ENCODE data around the gene RREB1.

RREB1 gene

GRCh38 chr6:7107578-7108195 is at the start of gene RREB1:
TSS of gene RREB1 (plus strand) at chr6:7107961. CDS start at chr6:7181912, 73,951 bp downstream.
- DNase-seq = peak; percentile 77

GRCh38 chr6:7058250-7058923 is 49.4 kb upstream of the RREB1 start:
- DNase-seq = no peak

- no peak for DNase-seq
Observed at GRCh38 chr6:7060769-7061516, 46.8 kb upstream of the RREB1 start.

GRCh38 chr6:7062451-7063162 is 45.2 kb upstream of the RREB1 start:
- DNase-seq = no peak

- no peak for DNase-seq
Observed at GRCh38 chr6:7067305-7067704, 40.5 kb upstream of the RREB1 start.

- no peak for DNase-seq
Observed at GRCh38 chr6:7071405-7071804, 36.4 kb upstream of the RREB1 start.

GRCh38 chr6:7073082-7073820 is 34.5 kb upstream of the RREB1 start:
- no peak for DNase-seq

GRCh38 chr6:7073821-7074525 is 33.8 kb upstream of the RREB1 start:
- peak; percentile 84 for DNase-seq

- no peak for DNase-seq
Observed at GRCh38 chr6:7074870-7075269, 32.9 kb upstream of the RREB1 start.

- DNase-seq = no peak
Observed at GRCh38 chr6:7075341-7076000, 32.3 kb upstream of the RREB1 start.

- no peak for DNase-seq
Observed at GRCh38 chr6:7077856-7078255, 29.9 kb upstream of the RREB1 start.

GRCh38 chr6:7078856-7079255 is 28.9 kb upstream of the RREB1 start:
- DNase-seq = no peak

GRCh38 chr6:7080311-7080710 is 27.4 kb upstream of the RREB1 start:
- no peak for DNase-seq

- DNase-seq = peak; percentile 88
Observed at GRCh38 chr6:7085911-7086310, 21.9 kb upstream of the RREB1 start.

GRCh38 chr6:7086488-7086887 is 21.3 kb upstream of the RREB1 start:
- peak; percentile 83 for DNase-seq

- peak; percentile 66 for DNase-seq
Observed at GRCh38 chr6:7087066-7087465, 20.7 kb upstream of the RREB1 start.

- DNase-seq = no peak
Observed at GRCh38 chr6:7087491-7087979, 20.2 kb upstream of the RREB1 start.

GRCh38 chr6:7088076-7088742 is 19.6 kb upstream of the RREB1 start:
- DNase-seq = no peak

GRCh38 chr6:7098993-7099392 is 8.8 kb upstream of the RREB1 start:
- DNase-seq = no peak

GRCh38 chr6:7100072-7100752 is 7.5 kb upstream of the RREB1 start:
- DNase-seq = peak; percentile 44
